Activated CD8-positive, alpha-beta memory T cell treated with anti-CD3 and anti-CD28 coated beads for 48 hours (primary cell): Measurements from ENCODE around the gene CDCP1.

ENCODE experiments used
- DNase-seq, 3 experiments: peaks; one replicate each; pipeline ENCODE4 v3.0.0-alpha.2; 2020; ENCODE audit warnings: low read depth in 2 of 3, low spot score in 2 of 3

CDCP1 gene, protein sequence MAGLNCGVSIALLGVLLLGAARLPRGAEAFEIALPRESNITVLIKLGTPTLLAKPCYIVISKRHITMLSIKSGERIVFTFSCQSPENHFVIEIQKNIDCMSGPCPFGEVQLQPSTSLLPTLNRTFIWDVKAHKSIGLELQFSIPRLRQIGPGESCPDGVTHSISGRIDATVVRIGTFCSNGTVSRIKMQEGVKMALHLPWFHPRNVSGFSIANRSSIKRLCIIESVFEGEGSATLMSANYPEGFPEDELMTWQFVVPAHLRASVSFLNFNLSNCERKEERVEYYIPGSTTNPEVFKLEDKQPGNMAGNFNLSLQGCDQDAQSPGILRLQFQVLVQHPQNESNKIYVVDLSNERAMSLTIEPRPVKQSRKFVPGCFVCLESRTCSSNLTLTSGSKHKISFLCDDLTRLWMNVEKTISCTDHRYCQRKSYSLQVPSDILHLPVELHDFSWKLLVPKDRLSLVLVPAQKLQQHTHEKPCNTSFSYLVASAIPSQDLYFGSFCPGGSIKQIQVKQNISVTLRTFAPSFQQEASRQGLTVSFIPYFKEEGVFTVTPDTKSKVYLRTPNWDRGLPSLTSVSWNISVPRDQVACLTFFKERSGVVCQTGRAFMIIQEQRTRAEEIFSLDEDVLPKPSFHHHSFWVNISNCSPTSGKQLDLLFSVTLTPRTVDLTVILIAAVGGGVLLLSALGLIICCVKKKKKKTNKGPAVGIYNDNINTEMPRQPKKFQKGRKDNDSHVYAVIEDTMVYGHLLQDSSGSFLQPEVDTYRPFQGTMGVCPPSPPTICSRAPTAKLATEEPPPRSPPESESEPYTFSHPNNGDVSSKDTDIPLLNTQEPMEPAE

DNA sequence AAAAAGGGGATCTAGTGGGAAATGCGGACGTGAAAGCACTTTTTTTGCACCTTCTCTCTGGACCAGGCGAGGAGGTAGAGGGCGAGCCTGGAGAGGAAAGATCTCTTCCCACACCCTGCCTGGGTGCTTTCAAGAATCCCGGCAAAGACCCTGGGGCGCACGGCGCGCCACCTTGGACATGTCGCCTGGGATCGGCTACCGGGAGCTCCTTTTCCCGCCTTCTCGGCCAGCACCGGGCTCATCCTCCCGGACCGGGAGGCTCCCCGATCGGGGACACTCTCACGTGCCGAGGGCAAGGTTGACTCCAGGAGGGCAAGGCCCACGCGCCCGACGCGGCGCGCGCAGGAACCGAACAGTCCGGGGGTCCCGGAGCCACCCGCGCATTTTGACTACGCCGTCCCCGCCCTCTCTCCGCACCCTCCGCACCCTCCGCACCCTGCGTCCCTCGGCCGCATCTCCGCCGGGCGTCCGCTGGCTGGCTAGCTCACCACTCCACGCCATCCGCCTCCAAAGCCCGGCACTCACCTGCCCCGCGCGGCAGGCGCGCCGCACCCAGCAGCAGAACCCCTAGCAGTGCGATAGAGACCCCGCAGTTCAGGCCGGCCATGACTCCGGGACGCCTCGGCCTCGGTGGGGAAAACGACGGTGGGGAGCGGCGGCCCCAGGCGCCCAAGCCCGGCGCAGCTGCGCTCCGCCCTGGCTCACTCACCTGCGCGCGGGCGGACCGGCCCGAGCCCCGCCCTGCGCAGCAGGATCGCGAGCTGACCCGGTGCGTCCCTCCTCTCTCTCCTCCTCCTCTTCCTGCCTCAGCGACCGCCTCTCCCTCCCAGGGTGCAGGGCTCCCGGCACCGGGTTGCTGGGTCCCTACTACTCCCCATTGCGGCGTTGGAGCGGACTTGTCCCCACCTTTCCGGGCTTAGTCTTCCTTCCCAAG lies at the start of gene CDCP1:
Gene CDCP1, minus strand, starts transcription at position 698 of the 934 bp plus-strand sequence. Its CDS starts 91 bp downstream, at position 607.
- no peak for DNase-seq

DNA sequence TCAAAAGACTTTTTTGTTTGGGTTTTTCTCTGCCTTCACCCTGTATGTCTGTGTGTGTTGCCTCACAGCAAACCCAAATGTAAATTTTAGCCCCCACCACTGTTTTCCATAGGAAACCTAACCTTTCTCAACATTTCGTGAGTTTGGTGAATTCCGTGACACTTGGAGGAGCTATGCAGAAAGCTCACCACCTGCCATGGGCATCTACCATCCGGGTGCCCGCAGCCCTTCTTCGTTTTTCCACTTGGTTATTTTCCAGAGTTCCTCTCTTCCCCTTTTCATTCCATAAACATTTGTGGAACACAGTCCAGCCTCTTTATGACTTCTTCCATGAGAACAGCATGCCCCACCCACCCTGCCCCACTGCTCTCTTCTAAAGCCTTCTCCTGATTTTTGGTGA lies 48.6 kb upstream of the CDCP1 start:
- DNase-seq = no peak

DNA sequence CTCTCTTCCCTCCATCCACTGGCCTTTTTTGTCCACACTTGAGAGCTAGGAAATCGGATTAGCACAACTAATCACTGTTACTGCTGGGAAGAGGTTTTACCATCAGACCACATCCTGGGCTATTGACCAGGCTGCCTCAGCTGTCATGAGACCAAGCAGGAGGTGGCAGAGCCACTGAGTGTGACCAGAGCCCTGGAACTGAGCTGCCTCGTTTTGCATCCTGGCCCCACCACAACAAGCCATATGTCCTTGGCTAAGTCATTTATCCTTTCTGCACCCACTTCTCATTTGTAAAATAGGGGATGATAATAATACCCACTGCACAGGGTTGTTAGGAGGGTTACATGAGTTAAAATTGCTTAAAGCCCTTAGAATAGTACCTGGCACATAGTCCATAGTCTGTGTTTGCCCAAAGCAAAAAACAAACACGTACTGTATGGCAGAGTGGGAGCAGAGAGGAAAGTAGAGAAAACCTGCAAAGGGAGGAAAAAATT lies 45.8 kb upstream of the CDCP1 start:
- no peak for DNase-seq

DNA sequence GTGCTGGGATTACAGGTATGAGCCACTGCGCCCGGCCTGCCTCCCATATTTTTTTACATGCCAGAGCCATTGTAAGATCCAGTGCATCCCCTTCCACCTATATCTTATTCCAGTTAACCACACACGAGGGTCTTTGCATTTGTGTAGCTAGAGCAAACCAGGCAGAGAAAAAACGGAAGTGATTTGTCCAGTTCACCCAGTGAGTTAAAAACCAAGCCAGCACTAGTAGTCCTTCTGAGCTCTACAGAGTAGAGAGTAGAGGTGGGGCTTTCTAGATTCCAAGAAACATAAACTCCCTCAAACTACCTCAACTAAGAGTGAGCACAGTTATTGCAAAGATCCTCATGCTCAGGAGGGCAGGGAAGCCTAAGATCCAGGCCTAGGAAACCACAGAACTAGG lies 45.2 kb upstream of the CDCP1 start:
- DNase-seq = no peak

DNA sequence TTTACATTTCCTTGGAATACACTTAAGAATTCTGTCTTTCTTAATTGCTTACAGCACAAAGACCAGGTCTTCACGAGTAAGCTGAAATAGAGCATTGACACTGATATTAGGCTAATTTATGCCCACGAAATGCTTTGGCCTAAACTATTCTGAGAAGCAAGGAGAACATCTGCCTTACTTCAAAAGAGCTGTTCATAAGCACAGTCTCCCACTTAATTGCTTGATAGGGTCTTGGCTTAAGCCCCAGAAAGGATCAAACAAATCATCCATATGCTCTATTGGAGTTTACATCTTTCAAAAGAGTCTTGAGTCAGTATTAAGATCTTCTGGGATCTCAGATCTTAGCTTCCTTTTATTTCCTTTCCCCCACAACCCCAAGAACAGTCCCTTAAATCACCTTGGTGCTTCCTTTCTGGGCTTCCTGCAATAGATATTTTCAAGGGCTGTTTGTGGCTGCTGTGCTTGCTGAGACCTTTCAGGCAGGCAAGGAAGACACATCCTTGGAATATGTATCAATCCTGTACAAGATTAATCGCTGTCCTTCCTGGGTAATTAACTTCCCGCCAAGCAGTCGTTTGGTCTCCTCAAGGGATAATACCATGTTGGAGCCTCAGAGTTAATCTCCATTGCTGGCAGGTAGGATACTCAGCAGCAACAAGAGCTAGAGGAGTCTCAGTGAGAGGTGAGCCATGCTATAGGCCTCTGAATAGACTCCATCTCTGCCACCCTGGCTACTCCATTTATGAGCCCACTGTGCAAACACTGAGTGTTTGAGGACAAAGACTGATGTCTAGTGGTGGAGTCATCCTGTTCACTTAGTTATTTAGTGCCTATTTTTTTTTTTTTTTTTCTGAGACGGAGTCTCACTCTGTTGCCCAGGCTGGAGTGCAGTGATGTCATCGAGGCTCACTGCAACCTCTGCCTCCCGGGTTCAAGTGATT lies 42.8 kb upstream of the CDCP1 start:
- DNase-seq = no peak

GRCh38 chr3:45187694-45188141 lies 41.5 kb upstream of the CDCP1 start:
- no peak for DNase-seq

DNA sequence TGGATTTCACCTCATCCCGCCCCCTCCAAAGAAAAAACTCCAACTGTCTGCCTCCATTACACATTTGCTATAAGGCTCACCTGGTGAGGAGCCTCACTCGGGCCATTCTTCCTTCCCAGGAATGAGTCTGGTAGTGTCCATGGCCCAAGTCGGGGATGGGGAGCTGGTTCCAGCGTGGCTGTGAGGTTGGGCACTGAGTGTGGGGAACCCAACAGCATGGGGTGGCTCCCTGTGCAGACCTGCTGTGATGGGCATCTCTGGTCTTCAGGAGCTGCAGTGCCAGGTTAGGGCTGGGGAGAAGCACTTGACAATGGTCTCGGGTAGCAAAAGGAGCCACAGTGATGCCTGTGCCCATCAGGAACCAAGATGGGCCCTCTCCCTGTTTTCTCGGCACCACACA lies 40.7 kb upstream of the CDCP1 start:
- DNase-seq = no peak

- DNase-seq = no peak
These were observed 39.3 kb upstream of the CDCP1 start for GRCh38 chr3:45185461-45185860.

GRCh38 chr3:45185052-45185451 lies 38.9 kb upstream of the CDCP1 start:
- no peak for DNase-seq

GRCh38 chr3:45183872-45184262 lies 37.7 kb upstream of the CDCP1 start:
- DNase-seq = no peak

DNA sequence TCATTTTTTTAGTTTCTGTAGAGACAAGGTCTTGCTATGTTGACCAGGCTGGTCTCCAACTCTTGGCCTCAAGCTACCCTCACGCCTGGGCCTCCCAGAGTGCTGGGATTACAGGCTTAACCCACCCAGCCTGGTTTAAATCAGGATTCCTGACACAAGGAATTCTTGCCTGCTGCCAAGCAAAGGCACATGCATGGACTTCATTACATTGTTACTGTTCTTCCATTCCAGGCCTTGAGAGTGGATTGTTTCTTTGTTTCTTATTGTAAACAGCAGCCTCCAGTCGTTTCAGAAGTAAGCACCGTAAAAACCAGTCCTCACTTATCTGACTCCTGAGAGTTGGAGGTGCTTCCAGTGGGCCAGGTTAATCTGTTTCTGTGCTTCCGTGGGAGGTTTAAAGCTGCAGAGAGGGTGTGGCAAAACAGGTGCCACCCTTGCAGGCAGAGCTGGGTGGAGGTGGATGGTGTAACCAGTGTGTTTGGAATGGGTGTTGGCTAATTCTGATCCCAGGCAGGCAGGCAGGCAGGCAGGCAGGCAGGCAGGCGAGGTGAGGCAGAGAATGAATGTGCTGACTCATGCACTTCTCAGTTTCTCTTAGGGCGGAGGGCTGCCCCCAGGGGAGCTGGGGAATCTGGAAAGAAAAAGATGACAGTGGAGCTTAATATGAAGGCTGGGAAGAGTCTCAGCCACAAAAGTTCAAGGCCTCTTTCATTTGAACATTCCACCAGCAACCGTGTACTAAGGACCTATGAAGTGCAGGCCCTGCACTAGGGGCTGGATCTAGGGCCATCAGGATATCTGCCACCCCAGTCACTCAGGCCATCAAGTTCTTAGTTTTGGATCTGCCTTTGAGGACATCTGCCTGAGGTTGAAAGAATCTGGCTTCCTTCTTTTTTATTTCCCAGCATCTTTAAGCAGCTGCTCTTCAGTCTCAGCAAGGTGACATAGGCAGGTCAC lies 37.0 kb upstream of the CDCP1 start:
- no peak for DNase-seq

DNA sequence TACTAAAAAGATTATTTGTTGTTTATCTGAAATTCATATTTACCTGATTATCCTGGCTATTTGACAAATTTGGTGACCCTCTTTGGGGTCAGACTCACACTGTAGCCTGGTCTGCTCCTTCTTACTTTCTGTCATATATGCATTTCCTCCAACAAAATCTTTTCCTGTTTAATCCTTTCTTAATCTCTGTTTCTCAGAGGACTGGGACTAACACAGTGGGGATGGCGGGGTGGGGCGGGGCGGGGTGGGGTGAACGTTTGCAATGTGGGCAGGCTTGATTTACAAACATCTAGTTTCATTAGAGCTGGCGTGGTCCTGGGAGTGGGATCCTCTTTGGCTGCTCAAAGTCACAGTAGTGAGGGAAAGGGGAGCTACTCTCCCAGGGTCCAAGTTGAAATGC lies 35.3 kb upstream of the CDCP1 start:
- DNase-seq = no peak

DNA sequence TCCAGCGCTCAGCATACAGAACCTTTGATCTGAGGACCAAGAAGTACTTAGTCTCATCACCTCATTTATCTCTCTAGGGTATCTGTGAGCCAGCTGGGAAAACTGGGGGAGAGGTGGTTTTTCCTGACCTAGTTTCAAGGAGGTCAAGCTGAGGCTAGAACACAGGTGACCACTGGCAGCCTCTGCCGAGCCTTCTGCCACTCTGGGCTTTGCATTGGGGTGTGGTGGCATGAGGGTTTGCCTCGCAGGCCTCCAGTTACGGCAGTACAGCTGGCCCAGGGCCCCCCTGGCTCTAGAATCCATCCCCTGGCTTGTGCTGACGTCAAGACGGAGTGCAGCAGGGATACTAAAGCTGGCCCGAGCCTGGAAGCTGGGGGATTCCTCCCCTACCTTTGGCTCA lies 34.7 kb upstream of the CDCP1 start:
- DNase-seq = no peak

- no peak for DNase-seq
These were observed 33.9 kb upstream of the CDCP1 start for GRCh38 chr3:45180051-45180450.

DNA sequence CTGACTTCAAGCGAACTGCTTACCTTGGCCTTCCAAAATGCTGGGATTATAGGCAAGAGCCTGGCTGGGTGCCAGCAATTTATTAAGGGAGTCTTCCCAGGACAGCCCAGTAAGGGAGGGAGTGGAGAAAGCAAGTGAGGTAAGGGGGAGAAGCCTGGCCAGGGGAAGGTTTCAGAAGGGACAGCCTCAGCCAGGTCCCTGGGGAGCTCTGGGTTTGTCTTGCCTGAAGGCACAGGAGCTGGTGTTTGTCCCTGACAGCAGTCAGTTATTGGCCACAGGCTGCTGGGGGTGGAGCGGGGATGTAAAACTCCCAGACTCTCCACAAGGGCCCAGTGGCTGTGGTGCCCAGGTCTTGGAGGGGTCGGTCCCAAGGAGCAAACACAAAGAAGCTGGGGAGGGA lies 33.0 kb upstream of the CDCP1 start:
- no peak for DNase-seq

DNA sequence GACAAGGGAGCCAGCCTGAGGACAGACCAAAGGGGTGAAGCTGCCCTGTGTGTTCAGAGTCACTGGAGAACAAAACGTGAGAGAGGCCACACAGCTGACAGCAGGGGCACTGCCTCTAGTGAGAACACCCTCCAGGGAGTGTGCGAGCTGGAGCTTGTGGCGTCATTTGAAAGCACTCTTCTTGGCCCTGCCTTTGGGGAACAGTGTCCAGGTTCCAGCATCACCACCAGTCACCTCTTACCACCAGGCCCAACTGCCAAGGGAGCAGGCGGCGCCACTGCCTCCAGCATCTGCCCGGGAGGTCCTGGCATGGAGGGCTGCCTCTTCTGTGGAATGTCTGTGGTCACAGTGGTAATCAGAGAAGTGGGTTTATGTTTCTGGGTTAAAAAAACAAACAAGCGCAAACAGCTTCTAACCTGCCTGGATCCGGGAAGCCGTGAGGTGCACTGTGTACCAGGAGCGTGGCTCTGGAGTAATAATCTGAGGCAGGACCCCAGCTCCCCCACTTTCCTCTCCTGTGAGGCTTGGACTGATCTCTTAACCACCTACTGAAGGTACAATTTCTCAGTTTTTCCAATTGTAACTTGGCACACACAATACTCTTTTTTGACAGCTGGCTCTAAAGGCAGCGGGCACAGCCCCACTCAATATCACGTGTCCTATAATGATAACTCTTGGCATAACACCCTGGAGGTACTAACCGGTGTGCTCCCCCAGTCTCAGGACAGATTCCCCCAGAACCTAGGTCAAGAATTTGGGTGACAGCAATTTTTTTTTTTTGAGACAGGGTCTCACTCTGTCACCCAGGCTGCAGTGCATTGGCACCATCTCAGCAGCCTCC lies 32.2 kb upstream of the CDCP1 start:
- no peak for DNase-seq

- no peak for DNase-seq
These were observed 30.7 kb upstream of the CDCP1 start for GRCh38 chr3:45176912-45177311.

GRCh38 chr3:45174234-45174633 lies 28.1 kb upstream of the CDCP1 start:
- no peak for DNase-seq
